ENCODE measurements around the gene MRS2.

DNA sequence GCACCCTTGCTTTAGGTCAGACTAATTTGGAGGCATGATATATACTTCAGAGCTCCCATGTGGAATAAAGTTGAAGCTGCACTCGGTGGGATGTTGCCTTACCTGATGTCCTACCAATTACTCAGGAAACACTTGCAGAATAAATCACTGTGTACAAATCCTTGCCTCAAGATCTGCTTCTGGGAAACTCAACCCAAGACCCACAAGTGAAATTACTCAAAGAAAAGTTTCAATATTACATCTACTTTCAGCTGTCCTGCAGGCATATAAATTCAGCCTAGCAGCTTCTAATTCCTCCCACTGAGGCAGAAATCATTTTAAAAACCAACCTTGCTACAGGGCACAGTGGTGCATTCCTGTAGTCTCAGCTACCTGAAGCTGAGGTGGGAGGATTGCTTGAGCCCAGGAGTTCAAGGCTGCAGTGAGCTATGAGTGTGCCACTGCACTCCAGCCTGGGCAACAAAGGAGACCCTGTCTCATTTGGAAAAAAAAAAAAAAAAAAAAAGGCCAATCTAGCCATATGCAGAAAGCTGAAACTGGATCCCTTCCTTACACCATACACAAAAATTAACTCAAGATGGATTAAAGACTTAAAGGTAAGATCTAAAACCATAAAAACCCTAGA lies 24.2 kb upstream of the MRS2 start:
- TF ChIP-seq, protein P1, sequence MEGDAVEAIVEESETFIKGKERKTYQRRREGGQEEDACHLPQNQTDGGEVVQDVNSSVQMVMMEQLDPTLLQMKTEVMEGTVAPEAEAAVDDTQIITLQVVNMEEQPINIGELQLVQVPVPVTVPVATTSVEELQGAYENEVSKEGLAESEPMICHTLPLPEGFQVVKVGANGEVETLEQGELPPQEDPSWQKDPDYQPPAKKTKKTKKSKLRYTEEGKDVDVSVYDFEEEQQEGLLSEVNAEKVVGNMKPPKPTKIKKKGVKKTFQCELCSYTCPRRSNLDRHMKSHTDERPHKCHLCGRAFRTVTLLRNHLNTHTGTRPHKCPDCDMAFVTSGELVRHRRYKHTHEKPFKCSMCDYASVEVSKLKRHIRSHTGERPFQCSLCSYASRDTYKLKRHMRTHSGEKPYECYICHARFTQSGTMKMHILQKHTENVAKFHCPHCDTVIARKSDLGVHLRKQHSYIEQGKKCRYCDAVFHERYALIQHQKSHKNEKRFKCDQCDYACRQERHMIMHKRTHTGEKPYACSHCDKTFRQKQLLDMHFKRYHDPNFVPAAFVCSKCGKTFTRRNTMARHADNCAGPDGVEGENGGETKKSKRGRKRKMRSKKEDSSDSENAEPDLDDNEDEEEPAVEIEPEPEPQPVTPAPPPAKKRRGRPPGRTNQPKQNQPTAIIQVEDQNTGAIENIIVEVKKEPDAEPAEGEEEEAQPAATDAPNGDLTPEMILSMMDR (IDR thresholded peaks at IDR 0.05): no peak
- no peak for TF ChIP-seq POLR2A (IDR thresholded peaks at IDR 0.05)
